Gastrocnemius medialis (tissue), 4 donors: ENCODE measurements around the gene TTC32. TPM values are rescaled to one million over a fixed set of nuclear protein-coding genes. Genes with fewer than 3 reads are reported as not detected.

Experiments
- ATAC-seq, 2 donors: fragments of 150-250 bp; one replicate each; pipeline ENCODE4 v1.9.1; 2016
- DNase-seq, 2 donors: peaks; one replicate each; pipeline ENCODE4 v3.0.0-alpha.2; 2019
- H3K27ac ChIP-seq, 4 donors: fragments of 200-600 bp; sonication (generic); 1 replicate in 1 of 4; 2 replicates in 3 of 4; pipeline ENCODE4 v1.5.1; 2016 to 2018; ENCODE audit warnings: mild to moderate bottlenecking in 2 of 4, moderate library complexity in 1 of 4
- H3K27me3 ChIP-seq, 3 donors: fragments of 200-600 bp; sonication (generic) in 2 of 3; 1 replicate in 1 of 3; 2 replicates in 2 of 3; pipeline versions ENCODE4 v1.5.1 to v1.6.0; 2016 to 2019; ENCODE audit warnings: mild to moderate bottlenecking in 1 of 3, moderate library complexity in 1 of 3
- H3K36me3 ChIP-seq, 2 donors: fragments of 200-600 bp; sonication (generic) in 1 of 2; one replicate each; pipeline ENCODE4 v1.5.1; 2017 to 2018
- H3K4me1 ChIP-seq, 2 donors: fragments of 200-600 bp; sonication (generic) in 1 of 2; one replicate each; pipeline ENCODE4 v1.5.1; 2016 to 2017; ENCODE audit warnings: mild to moderate bottlenecking in 2 of 2
- H3K4me3 ChIP-seq, 4 donors: fragments of 200-600 bp; sonication (generic) in 3 of 4; 1 replicate in 1 of 4; 2 replicates in 3 of 4; pipeline ENCODE4 v1.5.1; 2016 to 2019; ENCODE audit warnings: mild to moderate bottlenecking in 2 of 4
- H3K9me3 ChIP-seq, 3 donors: fragments of 200-600 bp; sonication (generic) in 2 of 3; 1 replicate in 1 of 3; 2 replicates in 2 of 3; pipeline ENCODE4 v1.5.1; 2016 to 2019
- POLR2A ChIP-seq, 2 donors: fragments of 450-650 bp; IDR thresholded peaks; one replicate each; pipeline ENCODE4 v1.6.1; 2017; ENCODE audit warnings: antibody characterized with exemption in 2 of 2, mild to moderate bottlenecking in 2 of 2, moderate library complexity in 2 of 2
- in situ Hi-C, 4 donors: fragments of 200-750 bp; cut with MboI; loops; one replicate each; pipeline versions ENCODE4 v1.15.0 to v1.8.0; 2017; ENCODE audit warnings: low sequenced_read_pairs in 4 of 4
- intact Hi-C: fragments of 100-400 bp; cut with DNase I; formaldehyde crosslinking; loops from one replicate; pipeline ENCODE4 v1.15.1; 2023; ENCODE audit warnings: low total_unique reads
- total RNA-seq, 4 donors: library from RNA; depleted of rRNA; stranded (reverse); fragments of >200 nt; gene quantifications; one replicate each; pipeline versions ENCODE4 v1.1.0 to v1.2.3, GENCODE V29; 2016
- TF ChIP-seq, protein P1 (sequence below), 5 experiments: fragments of 450-650 bp in 3 of 5; fragments of 200-600 bp in 2 of 5; sonication (generic) in 2 of 5; IDR thresholded peaks in 4 of 5; conservative IDR thresholded peaks in 1 of 5; 1 replicate in 4 of 5; 2 replicates in 1 of 5; pipeline ENCODE4 v1.5.1; 2016 to 2019; ENCODE audit warnings: antibody characterized with exemption in 5 of 5, mild to moderate bottlenecking in 3 of 5, moderate library complexity in 3 of 5

The TTC32 gene
- total RNA-seq, 4 donors from 2014 or later = 6.6 to 19.6 (median 10.7) TPM

DNA sequence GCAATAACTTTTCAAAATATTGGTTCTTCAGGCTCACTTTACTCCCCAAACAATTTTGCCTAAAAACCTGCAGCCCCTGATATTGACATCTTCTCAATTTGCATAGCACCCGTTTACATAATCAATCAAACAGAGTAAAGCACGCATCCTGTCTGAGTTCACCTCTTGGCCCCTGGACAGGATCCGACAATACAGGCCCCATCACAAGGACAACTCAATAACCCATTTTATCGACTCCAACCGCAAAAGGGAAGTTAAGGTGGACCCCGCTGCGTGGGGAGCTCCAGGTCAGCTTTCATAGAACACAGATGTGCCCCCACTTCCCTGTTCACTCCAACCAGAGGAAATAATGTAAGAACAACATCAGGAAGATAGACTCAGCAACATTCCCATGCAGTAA is 44.7 kb downstream of the TTC32 start:
- Histone ChIP-seq H3K9me3 (no peaks in the 10 kb centered on the region), H3K27ac (peak overlapping the region in 1 of 4 donors; percentile 81), H3K4me3 (no peak overlapping the region), H3K27me3 (no peaks in the 10 kb centered on the region), H3K4me1 (peaks cover 13 to 17% of the 10 kb centered on the region in 2 donors), H3K36me3 (no peaks in the 10 kb centered on the region)
- no peak for ATAC-seq
- intact Hi-C loops (loop anchor here (5.0 kb wide), 1 partner anchor 320 kb away; no protein-coding TSS in a partner anchor), in situ Hi-C loops (loop anchor here (10.0 to 25.0 kb wide), 5 partner anchors 492 to 1470 kb away; no protein-coding TSS in a partner anchor)
- no peak for TF ChIP-seq POLR2A (IDR thresholded peaks at IDR 0.05)
- TF ChIP-seq, protein P1, sequence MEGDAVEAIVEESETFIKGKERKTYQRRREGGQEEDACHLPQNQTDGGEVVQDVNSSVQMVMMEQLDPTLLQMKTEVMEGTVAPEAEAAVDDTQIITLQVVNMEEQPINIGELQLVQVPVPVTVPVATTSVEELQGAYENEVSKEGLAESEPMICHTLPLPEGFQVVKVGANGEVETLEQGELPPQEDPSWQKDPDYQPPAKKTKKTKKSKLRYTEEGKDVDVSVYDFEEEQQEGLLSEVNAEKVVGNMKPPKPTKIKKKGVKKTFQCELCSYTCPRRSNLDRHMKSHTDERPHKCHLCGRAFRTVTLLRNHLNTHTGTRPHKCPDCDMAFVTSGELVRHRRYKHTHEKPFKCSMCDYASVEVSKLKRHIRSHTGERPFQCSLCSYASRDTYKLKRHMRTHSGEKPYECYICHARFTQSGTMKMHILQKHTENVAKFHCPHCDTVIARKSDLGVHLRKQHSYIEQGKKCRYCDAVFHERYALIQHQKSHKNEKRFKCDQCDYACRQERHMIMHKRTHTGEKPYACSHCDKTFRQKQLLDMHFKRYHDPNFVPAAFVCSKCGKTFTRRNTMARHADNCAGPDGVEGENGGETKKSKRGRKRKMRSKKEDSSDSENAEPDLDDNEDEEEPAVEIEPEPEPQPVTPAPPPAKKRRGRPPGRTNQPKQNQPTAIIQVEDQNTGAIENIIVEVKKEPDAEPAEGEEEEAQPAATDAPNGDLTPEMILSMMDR (IDR thresholded peaks at IDR 0.05 in 4 of 5, conservative IDR thresholded peaks at IDR 0.05 in 1 of 5) = no peak
- no peak for DNase-seq

DNA sequence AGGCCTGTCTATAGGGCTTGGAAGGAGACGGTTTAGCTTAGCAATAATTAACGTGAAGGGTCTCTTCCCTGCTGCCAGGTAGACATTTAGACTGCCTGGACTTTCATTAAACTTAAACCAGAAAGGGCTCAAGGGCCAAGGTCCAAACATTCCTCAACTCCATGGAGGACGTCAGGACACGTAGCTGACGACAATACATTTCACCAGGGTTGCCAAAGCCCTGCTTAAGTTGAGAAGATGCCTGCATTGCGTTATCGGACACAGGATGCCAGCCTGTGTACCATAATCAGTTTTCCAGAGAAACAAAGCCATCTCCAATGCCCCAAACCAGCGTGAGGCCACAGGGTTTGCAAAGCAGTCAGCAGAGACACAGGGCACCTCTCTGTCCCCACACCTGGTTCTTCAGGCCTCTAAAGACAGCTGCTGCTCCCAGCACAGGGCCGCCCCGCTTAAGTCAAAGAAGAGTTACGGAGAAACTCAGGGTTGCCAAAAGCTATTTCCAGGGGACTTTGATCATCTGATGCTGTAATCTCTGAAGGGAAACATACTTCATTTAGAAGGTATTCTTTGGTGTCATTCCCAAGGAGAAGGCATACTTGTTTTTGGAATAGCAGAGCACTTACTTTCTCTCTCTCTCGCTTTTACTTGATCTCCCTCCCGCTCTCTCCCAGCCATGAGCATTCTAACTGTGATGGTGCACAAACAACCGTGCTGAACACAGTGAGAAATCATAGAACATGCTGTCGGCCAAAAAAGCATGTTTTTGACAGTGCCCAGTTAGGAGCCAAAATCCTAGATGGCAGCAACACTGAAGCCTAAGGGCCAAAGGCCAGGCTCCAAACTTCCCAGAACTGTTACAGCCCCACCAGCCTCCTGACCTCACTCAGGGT is 46.0 kb downstream of the TTC32 start:
- peak overlapping the region; percentile 64 to 81 (median 76) for H3K27ac ChIP-seq
- H3K36me3 ChIP-seq = no peaks in the 10 kb centered on the region
- no peaks in the 10 kb centered on the region for H3K9me3 ChIP-seq
- TF ChIP-seq, protein P1 (IDR thresholded peaks at IDR 0.05 in 4 of 5, conservative IDR thresholded peaks at IDR 0.05 in 1 of 5) = no peak
- TF ChIP-seq POLR2A (IDR thresholded peaks at IDR 0.05) = peak in 1 of 2 donors; percentile 47
- in situ Hi-C loops = loop anchor here (10.0 to 25.0 kb wide), 5 partner anchors 491 to 1468 kb away; no protein-coding TSS in a partner anchor
- H3K27me3 ChIP-seq = no peaks in the 10 kb centered on the region
- ATAC-seq = peak; percentile 86 to 92
- intact Hi-C loops = loop anchor here (1.0 to 5.0 kb wide), 2 partner anchors 54 to 318 kb away; no protein-coding TSS in a partner anchor
- H3K4me1 ChIP-seq = peaks cover 13 to 17% of the 10 kb centered on the region in 2 donors
- peak; percentile 51 to 53 for DNase-seq
- H3K4me3 ChIP-seq = peak overlapping the region in 2 of 4 donors; percentile 6 to 31

DNA sequence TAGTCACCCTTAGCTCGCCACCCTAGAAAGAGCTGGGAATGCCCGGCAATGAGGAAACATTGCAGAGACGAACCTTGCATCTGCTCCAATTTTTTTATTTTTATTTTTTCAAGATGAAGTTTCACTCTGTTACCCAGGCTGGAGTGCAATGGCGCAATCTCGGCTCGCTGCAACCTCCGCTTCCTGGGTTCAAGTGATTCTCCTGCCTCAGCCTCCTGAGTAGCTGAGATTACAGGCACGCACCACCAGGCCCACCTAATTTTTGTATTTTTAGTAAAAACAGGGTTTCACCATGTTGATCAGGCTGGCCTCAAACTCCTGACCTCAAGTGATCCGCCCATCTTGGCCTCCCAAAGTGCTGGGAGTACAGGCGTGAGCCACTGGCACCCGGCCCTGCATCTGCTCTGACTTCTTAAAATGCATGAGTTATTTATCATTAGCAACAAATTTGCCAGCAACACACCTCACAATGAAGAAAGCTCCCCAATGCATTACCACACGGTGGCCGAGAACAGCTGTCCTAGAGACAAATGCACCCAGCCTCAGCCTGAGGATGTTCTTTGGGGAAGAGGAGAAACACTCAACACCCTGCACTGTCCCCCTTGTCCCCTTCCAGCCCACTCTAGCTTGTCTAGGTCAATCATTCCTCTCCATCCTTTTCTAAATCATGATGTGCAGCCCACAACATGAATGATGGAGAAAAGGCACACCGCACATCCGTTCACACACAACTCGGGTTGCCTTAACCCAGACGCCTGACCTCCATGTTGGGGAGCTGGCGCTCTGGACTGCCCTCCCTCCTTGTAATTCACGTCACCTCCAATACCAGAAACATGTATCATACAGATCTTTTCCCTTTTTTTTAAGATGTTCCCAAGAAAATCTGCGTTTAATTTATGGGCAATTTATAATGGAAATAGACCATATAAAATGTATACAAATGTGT is 46.9 kb downstream of the TTC32 start:
- peak overlapping the region; percentile 64 to 81 (median 76) for H3K27ac ChIP-seq
- in situ Hi-C loops (loop anchor here (10.0 to 25.0 kb wide), 5 partner anchors 490 to 1468 kb away; no protein-coding TSS in a partner anchor), intact Hi-C loops (loop anchor here (5.0 kb wide), 1 partner anchor 318 kb away; no protein-coding TSS in a partner anchor)

More for the DNA sequence above, 46.9 kb downstream of the TTC32 start:
- Histone ChIP-seq H3K27me3 (no peaks in the 10 kb centered on the region), H3K36me3 (no peaks in the 10 kb centered on the region), H3K9me3 (no peaks in the 10 kb centered on the region), H3K4me3 (no peak overlapping the region), H3K4me1 (peaks cover 13 to 17% of the 10 kb centered on the region in 2 donors)
- TF ChIP-seq, protein P1 (IDR thresholded peaks at IDR 0.05 in 4 of 5, conservative IDR thresholded peaks at IDR 0.05 in 1 of 5) = no peak
- TF ChIP-seq POLR2A (IDR thresholded peaks at IDR 0.05) = no peak
- no peak for ATAC-seq
- DNase-seq = no peak
